Hematopoietic multipotent progenitor cell treated with erythropoietin and hydrocortisone succinate and interleukin-3 and kit ligand, for 4 days (in vitro differentiated cells): ENCODE measurements around the gene CNTNAP5.

Experiments
- DNase-seq: peaks from one replicate; pipeline ENCODE4 v3.0.0-alpha.2; 2015

Gene CNTNAP5

GRCh38 chr2:124959581-124959980 lies 934.5 kb downstream of the CNTNAP5 start:
- DNase-seq = no peak

- no peak for DNase-seq
These were observed 936.0 kb downstream of the CNTNAP5 start for GRCh38 chr2:124961132-124961531.
